DOHH2 (cell line): ENCODE results near the gene NFKBIZ.

Source experiments
- CTCF ChIP-seq: fragments of 200-600 bp; sonication (generic); IDR thresholded peaks from one replicate; pipeline ENCODE4 v1.5.1; 2014; ENCODE audit warnings: antibody characterized with exemption, mild to moderate bottlenecking, low read depth, low read length; ENCODE audit not compliant: poor library complexity, severe bottlenecking
- EZH2phosphoT487 ChIP-seq: fragments of 200-600 bp; sonication (generic); IDR thresholded peaks from 2 replicates; pipeline ENCODE4 v1.6.1; 2017; ENCODE audit warnings: borderline replicate concordance, mild to moderate bottlenecking, antibody characterized with exemption, low read length, moderate library complexity, mixed read lengths

DNA sequence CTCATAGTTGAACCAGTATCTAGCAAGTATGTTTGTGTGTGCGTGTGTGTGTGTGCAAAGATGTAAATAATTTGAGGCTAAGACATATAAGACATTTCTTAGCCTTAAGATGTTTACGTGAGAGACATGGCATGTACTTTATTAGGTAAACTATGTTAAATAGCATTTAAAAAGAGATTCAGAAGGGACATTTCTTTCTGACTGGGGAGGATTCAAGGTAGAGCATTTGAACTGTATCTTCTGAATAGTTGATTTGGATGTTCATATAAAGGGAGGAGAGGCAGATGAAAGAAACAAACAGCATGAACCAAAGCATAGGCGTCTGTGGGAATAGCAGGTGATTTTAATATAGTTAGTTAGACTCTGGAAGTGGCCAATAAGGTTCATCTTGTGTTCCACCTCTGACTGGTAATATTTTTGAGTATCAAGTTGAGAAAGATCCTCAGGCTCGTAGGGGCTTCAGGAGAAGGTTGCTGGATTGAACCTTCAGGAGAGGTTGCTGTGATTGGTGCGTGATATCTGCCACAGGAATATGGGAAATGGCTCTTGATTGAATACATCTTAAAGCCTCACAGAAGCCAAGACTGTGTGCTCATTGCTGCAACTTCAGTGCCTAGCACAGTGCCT is 12.6 kb downstream of the NFKBIZ start:
- TF ChIP-seq CTCF (no peak), EZH2phosphoT487 (no peak)
